Measurements from ENCODE around the gene RMC1.

DNA sequence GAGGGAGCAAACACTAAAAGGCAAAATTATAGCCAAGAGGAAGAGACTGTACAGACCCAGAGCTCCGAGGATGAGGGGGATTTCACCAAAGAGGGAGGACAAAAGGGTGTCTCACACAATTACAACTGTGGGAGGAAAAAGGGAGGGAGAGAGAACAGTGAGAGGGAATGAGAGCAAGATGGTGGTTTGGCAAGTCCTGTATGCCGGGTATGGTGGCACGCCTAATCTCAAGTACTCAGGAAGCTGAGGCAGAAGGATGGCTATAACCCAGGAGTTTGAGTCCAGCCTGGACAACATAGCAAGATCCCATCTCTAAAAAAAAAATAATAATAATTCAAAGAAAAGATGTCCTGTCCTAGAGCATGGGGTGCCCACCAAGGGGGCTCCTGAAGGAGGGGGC lies 48.7 kb downstream of the RMC1 start:
- no peak for TF ChIP-seq CTCF (IDR thresholded peaks at IDR 0.05)
- no peak for TF ChIP-seq POLR2A (IDR thresholded peaks at IDR 0.05)
- no peak for TF ChIP-seq EP300 (IDR thresholded peaks at IDR 0.05)
